Fibroblast of skin of right quadriceps (primary cell): ENCODE measurements around the gene PLEK.
"Not testable (repeated sequence)": the region's sequence is repeated elsewhere in the genome, so short reads cannot be mapped to it uniquely, and the experiment has no call there.

Experiments used
- DNase-seq: peaks from one replicate; pipeline ENCODE4 v3.0.0-alpha.2; 2013

Gene PLEK

GRCh38 chr2:68418419-68418818 lies 53.3 kb downstream of the PLEK start:
- no peak for DNase-seq

GRCh38 chr2:68418855-68419254 lies 53.8 kb downstream of the PLEK start:
- no peak for DNase-seq

GRCh38 chr2:68420254-68420910 lies 55.3 kb downstream of the PLEK start:
- peak; percentile 38 for DNase-seq

GRCh38 chr2:68423966-68424650 lies 59.0 kb downstream of the PLEK start:
- DNase-seq, result no peak

GRCh38 chr2:68425503-68425902 lies 60.4 kb downstream of the PLEK start:
- no peak for DNase-seq

- DNase-seq, result no peak
These were observed 61.4 kb downstream of the PLEK start for GRCh38 chr2:68426446-68426845.

GRCh38 chr2:68426848-68427579 lies 61.9 kb downstream of the PLEK start:
- DNase-seq, result no peak

- no peak for DNase-seq
These were observed 63.0 kb downstream of the PLEK start for GRCh38 chr2:68428126-68428525.

- DNase-seq, result no peak
These were observed 63.7 kb downstream of the PLEK start for GRCh38 chr2:68428746-68429145.

GRCh38 chr2:68429311-68429826 lies 64.3 kb downstream of the PLEK start:
- DNase-seq, result no peak

- DNase-seq, result no peak
These were observed 66.4 kb downstream of the PLEK start for GRCh38 chr2:68431316-68431972.

GRCh38 chr2:68432696-68433658 lies 67.9 kb downstream of the PLEK start:
- DNase-seq, result no peak

- no peak for DNase-seq
These were observed 69.9 kb downstream of the PLEK start for GRCh38 chr2:68434981-68435380.

GRCh38 chr2:68435615-68436014 lies 70.5 kb downstream of the PLEK start:
- peak; percentile 23 for DNase-seq

GRCh38 chr2:68436270-68436669 lies 71.2 kb downstream of the PLEK start:
- DNase-seq, result no peak

- DNase-seq, result no peak
These were observed 73.6 kb downstream of the PLEK start for GRCh38 chr2:68438455-68439303.

GRCh38 chr2:68441179-68441993 lies 76.3 kb downstream of the PLEK start:
- peak; percentile 82 for DNase-seq

GRCh38 chr2:68441994-68442322 lies 76.9 kb downstream of the PLEK start:
- no peak for DNase-seq

- not testable (repeated sequence) for DNase-seq
These were observed 81.3 kb downstream of the PLEK start for GRCh38 chr2:68446425-68446824.
